HG02981 (cell line): Measurements from ENCODE around the gene TMEM232.

ENCODE experiments used
- ATAC-seq: cut with Tn5 transposase; IDR thresholded peaks from one replicate; pipeline ENCODE4 v1.9.1; 2021; ENCODE audit warnings: mild to moderate bottlenecking, moderate library complexity; ENCODE audit not compliant: unreplicated experiment

The TMEM232 gene

DNA sequence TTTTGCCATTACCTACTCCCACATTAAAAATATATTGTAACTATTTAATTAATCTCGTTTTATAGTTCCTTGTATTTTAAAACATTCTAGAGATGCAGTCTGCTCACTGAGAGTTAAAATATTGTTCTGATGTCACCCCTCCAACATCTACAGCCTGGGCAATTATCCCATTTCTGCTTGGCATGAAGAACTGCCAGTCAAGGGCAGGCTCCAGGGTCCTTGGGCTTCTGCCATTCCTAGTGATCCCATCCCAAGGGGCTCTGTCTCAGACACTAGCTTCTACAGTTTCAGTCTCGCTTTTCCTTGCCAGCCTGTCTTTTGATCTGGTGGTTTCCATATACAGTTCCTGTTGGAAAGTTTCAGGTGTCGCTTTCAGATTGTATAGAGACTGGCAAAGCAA is 287.2 kb downstream of the TMEM232 start:
- no peak for ATAC-seq

DNA sequence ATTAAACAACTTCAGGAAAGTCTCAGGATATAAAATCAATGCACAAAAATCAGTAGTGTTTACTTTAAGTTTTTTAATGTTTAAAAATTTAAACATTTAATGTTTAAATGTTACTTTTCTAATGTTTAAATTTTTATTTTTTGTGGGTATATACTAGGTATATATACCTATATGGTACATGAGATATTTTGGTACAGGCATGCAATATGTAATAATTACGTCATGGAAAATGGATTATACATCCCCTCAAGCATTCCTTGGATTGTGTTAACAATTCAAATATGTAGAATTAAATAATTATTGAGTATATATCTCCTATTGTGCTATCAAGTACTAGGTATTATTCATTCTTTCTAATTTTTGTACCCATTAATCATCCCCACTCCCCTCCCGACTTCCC is 291.3 kb downstream of the TMEM232 start:
- ATAC-seq: no peak

DNA sequence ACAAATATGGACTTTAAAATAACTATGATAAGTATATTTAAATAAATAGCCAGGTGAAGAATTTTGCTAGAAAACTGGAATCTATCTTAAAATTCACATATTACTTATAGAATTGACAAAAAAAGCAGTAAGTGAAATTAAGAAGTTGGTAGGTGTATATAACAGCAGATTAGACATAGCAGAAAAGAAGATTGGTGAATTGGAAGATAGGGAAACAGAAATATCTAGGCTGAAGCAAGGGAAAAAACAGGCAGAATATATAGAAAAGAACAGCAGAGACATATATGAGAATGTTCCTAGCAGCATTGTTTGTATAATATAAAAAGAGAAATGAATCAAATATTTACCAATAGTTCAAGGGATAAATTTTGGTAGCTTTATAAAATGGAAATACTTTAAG is 294.9 kb downstream of the TMEM232 start:
- no peak for ATAC-seq

DNA sequence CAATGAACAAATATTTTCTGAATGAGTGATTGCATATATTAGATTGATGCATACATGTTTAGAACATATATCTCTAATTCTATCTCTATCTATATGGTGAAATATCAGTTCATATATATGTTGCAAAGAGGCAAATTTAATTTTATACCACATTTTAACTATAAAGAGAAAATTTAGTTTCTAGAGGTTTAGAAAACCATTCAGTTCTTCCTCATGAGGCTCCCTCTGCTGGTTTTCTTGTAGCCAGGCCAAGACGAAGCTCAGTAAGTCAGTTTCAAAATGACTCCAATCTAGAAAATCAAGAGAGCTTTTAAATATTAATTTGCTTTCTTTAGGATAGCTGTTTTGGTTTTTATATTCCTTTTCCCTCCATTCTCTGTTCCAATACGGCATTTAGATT is 312.1 kb downstream of the TMEM232 start:
- ATAC-seq: peak; percentile 62

DNA sequence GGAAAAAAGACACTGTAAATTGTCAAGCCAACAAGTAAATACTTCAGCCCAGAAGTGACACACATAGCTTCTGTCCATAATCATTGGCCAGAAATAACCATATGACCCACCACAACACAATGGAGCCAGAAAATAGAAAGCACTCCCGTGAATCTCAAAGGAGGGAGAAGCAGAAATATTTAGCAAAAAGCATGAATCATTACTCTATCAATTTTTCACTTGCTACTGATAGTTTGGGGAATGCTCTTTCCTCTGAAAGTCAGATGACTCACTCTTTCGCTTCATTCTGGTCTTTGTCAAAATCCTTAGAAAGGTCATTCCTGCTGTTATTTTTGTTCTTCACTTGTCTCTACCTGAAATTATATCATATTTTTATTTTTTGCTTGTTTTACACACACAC is 312.6 kb downstream of the TMEM232 start:
- no peak for ATAC-seq

DNA sequence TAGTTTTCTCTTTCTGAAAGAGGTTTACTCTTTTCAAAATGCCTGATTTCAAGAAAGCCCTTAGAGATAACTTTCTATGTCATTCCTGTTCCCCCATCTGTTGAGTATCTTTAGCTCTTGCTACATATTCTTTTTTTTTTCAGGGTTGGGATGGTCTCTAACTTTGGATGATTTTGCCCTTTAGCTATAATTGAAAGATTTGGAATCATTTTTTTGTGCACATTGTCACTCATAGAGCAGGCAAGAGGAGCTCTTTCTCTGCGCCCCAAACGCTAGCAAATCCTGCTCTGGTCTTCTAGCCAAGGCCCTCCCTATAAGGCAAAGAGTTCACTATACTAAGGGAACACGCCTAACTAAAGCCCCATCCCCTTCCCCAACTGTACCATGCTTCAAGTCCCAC is 316.9 kb downstream of the TMEM232 start:
- no peak for ATAC-seq

DNA sequence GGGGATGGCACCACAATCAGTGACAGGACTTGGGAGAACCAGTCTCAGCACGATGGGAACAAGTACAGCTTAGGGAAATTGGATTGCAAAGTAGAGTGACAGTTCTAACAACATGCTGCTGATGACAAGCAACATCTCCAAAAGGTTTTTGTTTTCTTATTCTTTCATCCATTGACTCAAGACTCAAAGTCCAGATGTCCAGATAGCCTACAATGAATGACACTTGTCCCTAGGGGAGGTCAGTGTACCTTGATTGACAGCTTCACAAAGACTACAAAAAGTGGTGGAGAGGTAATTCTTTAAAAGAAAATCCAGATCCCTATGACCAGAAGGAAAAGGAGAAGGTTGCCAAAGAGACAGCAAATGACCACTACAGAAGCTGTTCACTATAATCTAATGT is 323.9 kb downstream of the TMEM232 start:
- ATAC-seq: no peak

DNA sequence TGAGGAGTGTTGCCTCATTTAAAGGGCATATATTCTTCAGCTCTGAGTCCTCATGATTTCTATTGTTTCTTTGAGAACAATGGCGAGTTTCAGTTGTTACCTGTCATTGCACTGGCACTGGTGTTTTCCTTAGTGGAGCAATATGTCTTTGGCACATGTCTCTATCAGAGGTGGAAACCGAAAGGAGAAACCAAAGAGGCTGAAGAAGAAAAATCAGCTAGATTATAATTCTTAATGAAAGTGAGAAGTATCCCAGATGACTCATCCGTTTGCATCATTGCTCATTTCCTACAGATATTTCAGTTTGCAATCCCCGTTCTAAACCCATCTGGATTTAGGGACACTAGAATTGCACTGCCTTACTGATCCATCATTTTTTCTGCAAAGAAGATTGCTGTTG is 324.6 kb downstream of the TMEM232 start:
- ATAC-seq: no peak

DNA sequence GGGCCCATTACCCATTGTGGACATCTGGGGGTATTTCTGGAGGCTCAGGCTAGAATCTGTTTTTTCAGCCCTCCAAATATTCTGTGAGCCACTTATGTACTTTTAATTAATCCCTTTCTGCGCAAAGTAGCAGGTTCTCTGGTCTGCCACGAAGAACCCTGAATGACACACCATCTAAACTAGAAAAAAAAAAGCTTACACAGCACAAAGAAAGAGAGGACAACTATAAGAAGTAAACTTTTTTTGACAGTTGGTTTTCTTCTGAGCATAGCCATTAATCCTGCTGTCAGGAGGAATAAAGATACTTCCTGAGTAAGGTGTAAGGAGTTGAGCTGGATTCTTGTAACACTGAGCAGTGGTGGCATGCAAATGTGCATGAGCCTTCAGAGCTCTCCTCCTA is 327.5 kb downstream of the TMEM232 start:
- no peak for ATAC-seq

DNA sequence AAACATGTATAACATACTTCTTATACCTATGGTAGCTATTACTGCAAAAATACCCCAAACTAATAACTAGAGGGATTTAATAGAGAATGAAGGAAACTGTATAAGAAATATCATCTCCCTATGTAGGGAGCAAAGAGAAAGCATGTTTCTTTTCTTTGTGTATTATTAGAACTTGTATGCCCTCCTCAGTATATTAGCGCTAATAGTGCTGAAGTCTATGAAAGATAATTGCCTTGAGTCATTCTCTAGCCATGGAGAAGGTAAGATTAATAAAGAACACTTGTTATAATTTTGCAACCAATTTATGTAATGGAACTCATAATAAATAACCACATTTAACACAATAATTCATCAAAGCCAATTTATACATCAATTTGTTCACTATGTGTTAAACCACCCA is 329.2 kb downstream of the TMEM232 start:
- ATAC-seq: no peak

DNA sequence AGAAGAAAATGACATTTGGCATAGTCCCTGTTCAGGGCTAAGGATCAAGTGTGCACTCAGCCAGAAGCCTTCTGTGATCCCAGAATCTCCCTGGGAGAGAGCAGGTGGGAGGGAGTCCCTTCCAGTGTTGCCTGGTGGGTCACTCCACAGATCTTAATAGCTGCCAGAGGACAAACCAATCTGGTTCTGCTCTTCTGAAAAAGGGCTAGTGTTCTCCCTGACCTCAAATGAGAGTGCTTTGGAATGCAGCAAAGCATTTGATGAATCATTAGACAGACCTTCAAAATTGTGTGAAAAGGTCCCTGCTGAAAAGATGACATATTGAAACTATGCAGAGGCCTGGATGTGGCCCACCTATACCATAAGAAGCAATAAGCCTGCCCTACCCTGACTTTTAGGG is 339.7 kb downstream of the TMEM232 start:
- ATAC-seq: no peak

DNA sequence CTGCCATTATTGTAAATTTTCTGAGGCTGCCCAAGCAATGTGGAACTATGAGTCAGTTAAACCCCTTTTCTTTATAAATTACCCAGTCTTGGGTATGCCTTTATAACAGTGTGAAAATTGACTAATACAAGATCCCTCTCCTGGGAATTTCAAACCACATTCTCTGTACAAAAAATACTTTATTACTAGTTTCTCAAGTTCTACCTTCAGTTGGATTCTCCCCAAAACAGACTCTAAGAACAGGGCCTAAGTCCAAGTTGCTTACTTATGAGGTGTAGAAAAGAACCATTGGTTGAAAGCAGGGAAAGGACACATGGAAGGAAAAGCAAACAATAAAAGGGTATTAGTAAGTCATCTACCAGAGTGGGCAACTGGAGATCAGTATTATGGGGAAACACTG is 343.2 kb downstream of the TMEM232 start:
- ATAC-seq: no peak

DNA sequence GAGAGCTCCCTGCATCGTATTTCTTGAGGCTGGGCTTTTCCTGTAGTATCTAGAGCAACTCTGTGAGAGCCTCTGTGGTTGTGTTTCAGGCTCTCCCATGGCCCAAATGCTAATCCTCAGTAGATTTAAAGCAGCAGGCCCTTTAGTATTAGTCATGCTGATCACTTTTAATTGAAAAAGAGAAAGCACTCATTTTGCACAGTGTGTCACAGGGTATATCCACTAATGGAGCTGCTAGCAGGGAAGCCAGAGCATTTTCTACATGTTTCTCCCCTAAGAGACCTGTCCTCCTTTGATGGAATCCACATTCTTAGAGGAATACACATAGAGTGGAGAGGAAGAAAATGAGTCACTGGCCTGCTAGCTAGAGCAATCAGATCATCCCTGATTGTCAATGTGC is 348.5 kb downstream of the TMEM232 start:
- no peak for ATAC-seq

DNA sequence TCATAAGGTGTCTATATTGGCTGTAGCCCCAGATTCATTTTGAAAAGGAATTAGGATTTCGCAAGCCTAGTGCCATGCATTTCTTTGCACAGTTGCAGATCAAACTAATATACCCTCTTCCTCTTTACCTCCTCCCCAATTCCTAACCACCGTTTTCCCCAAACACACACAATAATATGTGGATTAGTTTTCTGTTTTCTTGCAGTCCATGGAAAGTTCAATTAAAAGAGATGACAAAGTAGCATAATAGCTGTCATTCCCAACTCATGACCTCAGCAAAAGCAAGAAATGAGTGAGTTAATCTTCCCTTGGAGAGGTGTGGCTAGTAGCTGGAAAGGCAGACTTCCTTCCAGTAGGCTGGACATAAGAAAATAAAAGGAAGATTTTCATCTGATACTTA is 349.1 kb downstream of the TMEM232 start:
- no peak for ATAC-seq

DNA sequence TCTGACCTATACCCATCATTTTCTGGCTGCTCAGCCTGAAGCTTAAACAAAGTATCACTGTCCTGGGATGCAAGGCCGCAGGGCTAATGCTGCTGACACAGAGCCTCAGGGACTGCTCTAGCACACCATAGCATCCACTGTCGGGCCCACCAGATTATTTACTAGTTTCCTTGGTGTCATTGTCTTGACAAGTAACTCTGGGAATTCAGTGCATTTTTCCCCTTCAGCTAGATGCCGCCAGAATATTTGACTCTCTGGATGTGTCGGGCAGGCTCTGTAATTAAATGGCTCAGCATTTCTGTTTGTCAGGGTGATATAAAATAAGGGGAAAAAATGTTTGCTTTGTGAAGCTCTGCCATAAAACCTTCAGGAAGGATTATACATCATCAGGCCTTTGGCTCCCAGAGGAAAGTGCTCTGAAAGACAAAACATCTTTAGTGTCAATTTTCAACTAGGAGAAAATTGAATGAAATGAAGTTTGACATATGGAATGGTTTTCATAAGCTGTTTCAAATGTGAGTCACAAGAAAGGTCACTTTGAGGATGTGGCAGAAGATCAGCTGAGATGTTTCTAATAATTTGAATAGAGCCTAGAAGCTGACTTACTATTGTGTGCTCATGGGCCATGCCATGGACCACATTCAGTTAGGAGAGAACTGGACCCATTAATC is 350.1 kb downstream of the TMEM232 start:
- ATAC-seq: no peak

DNA sequence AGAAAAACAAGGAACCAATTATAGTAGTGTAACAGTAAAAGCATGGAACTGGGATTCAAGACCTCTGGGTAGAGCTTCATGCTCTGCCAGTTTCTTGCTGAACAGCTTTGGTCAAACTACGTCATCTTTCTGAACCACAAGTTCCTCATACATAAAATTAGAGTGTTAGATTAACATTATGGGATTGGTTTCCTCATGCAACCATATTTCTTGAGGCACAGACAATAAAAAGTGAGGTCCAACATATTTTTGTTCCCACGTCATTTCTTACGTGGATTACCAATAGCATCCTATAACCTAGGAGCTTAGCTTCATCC is 354.8 kb downstream of the TMEM232 start:
- ATAC-seq: peak; percentile 90

DNA sequence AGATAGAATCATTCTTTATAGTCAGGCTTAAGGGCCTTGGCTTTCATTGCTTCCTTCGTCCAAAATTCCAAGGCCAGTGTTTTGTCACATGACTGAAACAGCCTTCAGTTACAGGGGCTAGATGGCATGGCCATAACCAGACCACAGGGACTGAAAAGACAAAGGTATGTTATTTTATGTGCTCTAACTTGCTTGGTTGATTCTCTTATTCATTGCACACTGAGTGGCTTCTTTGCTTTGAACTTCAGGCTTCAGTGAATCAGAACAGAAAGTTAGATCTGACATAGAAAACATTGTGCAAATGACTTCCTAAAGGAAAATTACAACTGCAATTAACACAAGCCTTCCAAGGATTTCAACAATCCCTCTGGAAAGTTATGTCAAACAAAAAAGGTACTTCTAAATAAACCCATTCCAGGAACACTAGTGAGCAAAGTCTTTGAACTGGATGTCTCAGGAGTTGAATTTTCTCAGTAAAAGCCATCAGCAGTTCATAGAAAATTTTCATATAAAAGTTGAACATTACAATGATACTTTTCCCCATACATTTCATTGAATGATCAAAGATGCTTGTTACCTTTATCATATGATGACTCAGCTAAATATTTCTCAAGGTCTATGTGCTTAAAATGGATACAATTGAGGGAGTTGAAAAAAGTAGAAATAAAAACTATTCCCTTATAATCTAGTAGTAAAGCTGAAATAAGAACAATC is 355.3 kb downstream of the TMEM232 start:
- peak; percentile 55 for ATAC-seq
